HepG2 (cell line): ENCODE data around the gene C5orf47. TPM values are rescaled to one million over a fixed set of nuclear protein-coding genes. Genes with fewer than 3 reads are reported as not detected.

Experiments used
- GLI4 ChIP-seq: sonication (generic); formaldehyde crosslinking; IDR thresholded peaks from 2 replicates; pipeline ENCODE4 v1.5.1; 2020; ENCODE audit warnings: missing genetic modification reagents, mild to moderate bottlenecking, moderate library complexity, borderline replicate concordance
- HDAC6 ChIP-seq: fragments of 200-600 bp; sonication (generic); IDR thresholded peaks from 2 replicates; pipeline ENCODE4 v1.7.0; 2017; ENCODE audit warnings: mild to moderate bottlenecking, antibody characterized with exemption, low read length, low read depth
- IKZF4 ChIP-seq: sonication (generic); formaldehyde crosslinking; IDR thresholded peaks from 2 replicates; pipeline ENCODE4 v1.5.1; 2020; ENCODE audit warnings: borderline replicate concordance, mild to moderate bottlenecking, low read depth, missing genetic modification reagents; ENCODE audit errors: not compliant biosample characterization
- MIER3 ChIP-seq: IDR thresholded peaks from 2 replicates; pipeline ENCODE4 v1.6.1; 2016; ENCODE audit warnings: missing compliant biosample characterization, borderline replicate concordance
- NONO ChIP-seq, 2 experiments: fragments of 450-650 bp in 1 of 2; sonication (generic) in 1 of 2; formaldehyde crosslinking in 1 of 2; IDR thresholded peaks in 1 of 2; conservative IDR thresholded peaks in 1 of 2; 2 replicates each; pipeline versions ENCODE4 v1.6.1 to v1.8.0; 2017 to 2022; ENCODE audit warnings: mild to moderate bottlenecking in 1 of 2, missing genetic modification reagents in 1 of 2, moderate library complexity in 1 of 2
- NRL ChIP-seq: sonication (generic); formaldehyde crosslinking; IDR thresholded peaks from 2 replicates; pipeline ENCODE4 v1.5.0; 2020; ENCODE audit warnings: missing genetic modification reagents, mild to moderate bottlenecking, moderate library complexity, borderline replicate concordance
- POLR2AphosphoS2 ChIP-seq: IDR thresholded peaks from 2 replicates; pipeline ENCODE4 v1.6.1; 2011; ENCODE audit warnings: low read depth, low read length, improper control_type of control experiment
- THAP11 ChIP-seq: IDR thresholded peaks from 2 replicates; pipeline ENCODE4 v1.6.1; 2016; ENCODE audit warnings: missing biosample characterization, missing genetic modification reagents
- ZFP37 ChIP-seq: sonication (generic); formaldehyde crosslinking; IDR thresholded peaks from 2 replicates; pipeline ENCODE4 v1.4.0; 2020; ENCODE audit warnings: missing genetic modification reagents, borderline replicate concordance
- ZNF138 ChIP-seq: sonication (generic); formaldehyde crosslinking; IDR thresholded peaks from 2 replicates; pipeline ENCODE4 v1.5.0; 2020; ENCODE audit warnings: mild to moderate bottlenecking, low read depth, missing genetic modification reagents
- ZNF274 ChIP-seq: sonication (generic); formaldehyde crosslinking; IDR thresholded peaks from 2 replicates; pipeline ENCODE4 v1.5.1; 2020; ENCODE audit warnings: mild to moderate bottlenecking, missing genetic modification reagents
- ZNF501 ChIP-seq: sonication (generic); formaldehyde crosslinking; IDR thresholded peaks from 2 replicates; pipeline ENCODE4 v1.5.1; 2020; ENCODE audit warnings: mild to moderate bottlenecking, moderate library complexity, missing genetic modification reagents
- ZNF652 ChIP-seq: IDR thresholded peaks from 2 replicates; pipeline ENCODE4 v1.6.1; 2016; ENCODE audit warnings: low read depth, borderline replicate concordance
- ZNF891 ChIP-seq: sonication (generic); formaldehyde crosslinking; IDR thresholded peaks from 2 replicates; pipeline ENCODE4 v1.5.0; 2020; ENCODE audit warnings: mild to moderate bottlenecking, missing genetic modification reagents
- polyA plus RNA-seq, 8 experiments: library from polyadenylated mRNA; depleted of rRNA in 3 of 8; stranded (reverse) in 7 of 8; unstranded in 1 of 8; fragments of >200 nt; fragmentation: Illumina TruSeq in 4 of 8; extraction: Trizol in 4 of 8; gene quantifications; 2 replicates each; pipeline versions ENCODE4 v1.2.1 to v1.2.3, GENCODE V29; 2011 to 2016; ENCODE audit warnings: low read depth in 4 of 8, missing spikeins in 1 of 8, mixed read lengths in 1 of 8; ENCODE audit not compliant: insufficient read depth in 1 of 8
- total RNA-seq, 5 experiments: library from RNA; depleted of rRNA; stranded (reverse); fragments of >200 nt; fragmentation: Illumina TruSeq; extraction: Trizol; gene quantifications; 2 replicates each; pipeline ENCODE4 v1.2.3, GENCODE V29; 2016; ENCODE audit warnings: low read depth in 1 of 5
- TF ChIP-seq, protein P1 (sequence below): IDR thresholded peaks from 2 replicates; pipeline ENCODE4 v1.6.1; 2012; ENCODE audit warnings: low read depth, low read length, improper control_type of control experiment
- TF ChIP-seq, protein P2 (sequence below), 2 experiments: sonication (generic) in 1 of 2; formaldehyde crosslinking in 1 of 2; IDR thresholded peaks; 2 replicates each; pipeline versions ENCODE4 v1.5.1 to v1.6.1; 2011 to 2020; ENCODE audit warnings: borderline replicate concordance in 1 of 2, low read depth in 1 of 2, low read length in 1 of 2, mild to moderate bottlenecking in 1 of 2, missing genetic modification reagents in 1 of 2, moderate library complexity in 1 of 2
- TF ChIP-seq, protein P3 (sequence below), 2 experiments: sonication (generic) in 1 of 2; formaldehyde crosslinking in 1 of 2; IDR thresholded peaks; 2 replicates each; pipeline versions ENCODE4 v1.6.1 to v1.9.0; 2014 to 2022; ENCODE audit warnings: antibody characterized with exemption in 1 of 2, borderline replicate concordance in 1 of 2, inconsistent platforms in 1 of 2, low read depth in 1 of 2, missing genetic modification reagents in 1 of 2

Gene C5orf47
- total and polyA plus RNA-seq, 2 of the 13 experiments (the other 11 are each of a cell fraction or from before 2014, with no cell fraction given), result not detected

DNA sequence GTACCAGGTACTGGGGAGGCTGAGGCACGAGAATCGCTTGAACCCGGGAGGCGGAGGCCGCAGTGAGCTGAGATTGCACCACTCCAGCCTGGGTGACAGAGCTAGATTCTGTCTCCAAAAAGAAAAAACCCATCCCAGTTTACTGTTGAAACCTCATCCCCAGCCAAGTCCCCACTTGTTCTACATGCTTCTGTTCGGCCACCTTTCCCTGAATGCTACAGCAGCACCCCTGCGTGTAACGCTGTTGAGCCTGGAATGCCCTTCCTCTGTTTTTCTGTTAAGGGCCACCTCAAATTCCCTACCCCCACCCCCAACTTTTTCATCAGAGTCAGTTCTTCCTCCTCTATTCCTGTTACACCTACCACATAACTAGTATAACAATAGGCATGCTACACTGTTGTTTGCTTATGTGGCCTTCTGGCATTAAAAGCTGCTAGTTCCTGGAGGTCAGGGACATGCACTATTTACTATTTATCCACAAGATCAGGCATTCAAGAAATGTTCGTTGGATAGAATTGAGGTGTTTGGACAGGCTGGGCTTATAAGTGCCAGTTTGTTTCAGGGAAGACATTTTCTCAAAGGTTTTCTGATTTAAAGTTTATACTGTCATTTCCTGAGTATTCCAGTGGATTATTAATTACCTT, 47.1 kb upstream of the C5orf47 start (continued):
- TF ChIP-seq ZNF274 (no peak), ZFP37 (CRISPR knock-in tag) (0 out of 2 replicates have a peak, but pooled peaks have one; percentile 47), ZNF652 (peak; percentile 39; the same call in 1 of the 2 replicates), ZNF501 (CRISPR knock-in tag) (peak; percentile 70), GLI4 (CRISPR knock-in tag) (no peak), ZNF138 (CRISPR knock-in tag) (no peak), ZNF891 (CRISPR knock-in tag) (no peak), NRL (CRISPR knock-in tag) (no peak), NONO (IDR thresholded peaks at IDR 0.05) (no peak), NONO (CRISPR knock-in tag; conservative IDR thresholded peaks at IDR 0.05) (0 out of 2 replicates have a peak, but pooled peaks have one; percentile 31), THAP11 (CRISPR knock-in tag) (peak; percentile 55; the same call in 1 of the 2 replicates), POLR2AphosphoS2 (no peak), MIER3 (CRISPR knock-in tag) (peak; percentile 92), HDAC6 (no peak), IKZF4 (CRISPR knock-in tag) (no peak)
- TF ChIP-seq, protein P1, sequence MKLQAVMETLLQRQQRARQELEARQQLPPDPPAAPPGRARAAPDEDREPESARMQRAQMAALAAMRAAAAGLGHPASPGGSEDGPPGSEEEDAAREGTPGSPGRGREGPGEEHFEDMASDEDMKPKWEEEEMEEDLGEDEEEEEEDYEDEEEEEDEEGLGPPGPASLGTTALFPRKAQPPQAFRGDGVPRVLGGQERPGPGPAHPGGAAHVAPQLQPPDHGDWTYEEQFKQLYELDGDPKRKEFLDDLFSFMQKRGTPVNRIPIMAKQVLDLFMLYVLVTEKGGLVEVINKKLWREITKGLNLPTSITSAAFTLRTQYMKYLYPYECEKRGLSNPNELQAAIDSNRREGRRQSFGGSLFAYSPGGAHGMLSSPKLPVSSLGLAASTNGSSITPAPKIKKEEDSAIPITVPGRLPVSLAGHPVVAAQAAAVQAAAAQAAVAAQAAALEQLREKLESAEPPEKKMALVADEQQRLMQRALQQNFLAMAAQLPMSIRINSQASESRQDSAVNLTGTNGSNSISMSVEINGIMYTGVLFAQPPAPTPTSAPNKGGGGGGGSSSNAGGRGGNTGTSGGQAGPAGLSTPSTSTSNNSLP, result peak; percentile 95
- TF ChIP-seq, protein P2, sequence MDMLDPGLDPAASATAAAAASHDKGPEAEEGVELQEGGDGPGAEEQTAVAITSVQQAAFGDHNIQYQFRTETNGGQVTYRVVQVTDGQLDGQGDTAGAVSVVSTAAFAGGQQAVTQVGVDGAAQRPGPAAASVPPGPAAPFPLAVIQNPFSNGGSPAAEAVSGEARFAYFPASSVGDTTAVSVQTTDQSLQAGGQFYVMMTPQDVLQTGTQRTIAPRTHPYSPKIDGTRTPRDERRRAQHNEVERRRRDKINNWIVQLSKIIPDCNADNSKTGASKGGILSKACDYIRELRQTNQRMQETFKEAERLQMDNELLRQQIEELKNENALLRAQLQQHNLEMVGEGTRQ (IDR thresholded peaks at IDR 0.05; ENCODE audit: low read depth, low read length), result no peak
- TF ChIP-seq, protein P2 (CRISPR knock-in tag; IDR thresholded peaks at IDR 0.05; ENCODE audit: borderline replicate concordance), result no peak
- TF ChIP-seq, protein P3, sequence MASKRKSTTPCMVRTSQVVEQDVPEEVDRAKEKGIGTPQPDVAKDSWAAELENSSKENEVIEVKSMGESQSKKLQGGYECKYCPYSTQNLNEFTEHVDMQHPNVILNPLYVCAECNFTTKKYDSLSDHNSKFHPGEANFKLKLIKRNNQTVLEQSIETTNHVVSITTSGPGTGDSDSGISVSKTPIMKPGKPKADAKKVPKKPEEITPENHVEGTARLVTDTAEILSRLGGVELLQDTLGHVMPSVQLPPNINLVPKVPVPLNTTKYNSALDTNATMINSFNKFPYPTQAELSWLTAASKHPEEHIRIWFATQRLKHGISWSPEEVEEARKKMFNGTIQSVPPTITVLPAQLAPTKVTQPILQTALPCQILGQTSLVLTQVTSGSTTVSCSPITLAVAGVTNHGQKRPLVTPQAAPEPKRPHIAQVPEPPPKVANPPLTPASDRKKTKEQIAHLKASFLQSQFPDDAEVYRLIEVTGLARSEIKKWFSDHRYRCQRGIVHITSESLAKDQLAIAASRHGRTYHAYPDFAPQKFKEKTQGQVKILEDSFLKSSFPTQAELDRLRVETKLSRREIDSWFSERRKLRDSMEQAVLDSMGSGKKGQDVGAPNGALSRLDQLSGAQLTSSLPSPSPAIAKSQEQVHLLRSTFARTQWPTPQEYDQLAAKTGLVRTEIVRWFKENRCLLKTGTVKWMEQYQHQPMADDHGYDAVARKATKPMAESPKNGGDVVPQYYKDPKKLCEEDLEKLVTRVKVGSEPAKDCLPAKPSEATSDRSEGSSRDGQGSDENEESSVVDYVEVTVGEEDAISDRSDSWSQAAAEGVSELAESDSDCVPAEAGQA (IDR thresholded peaks at IDR 0.05; ENCODE audit: low read depth), result no peak
- TF ChIP-seq, protein P3 (CRISPR knock-in tag; IDR thresholded peaks at IDR 0.05; ENCODE audit: borderline replicate concordance), result no peak
